HepG2 (cell line): ENCODE measurements around the gene NUDT7. TPM values are rescaled to one million over a fixed set of nuclear protein-coding genes. Genes with fewer than 3 reads are reported as not detected.
A peak's percentile ranks its signal among the peaks of the same experiment; 100 is the strongest.

Experiments
- AKNA ChIP-seq: sonication (generic); formaldehyde crosslinking; IDR thresholded peaks from 2 replicates; pipeline ENCODE4 v1.4.0; 2020; ENCODE audit warnings: missing genetic modification reagents, borderline replicate concordance
- BCL6 ChIP-seq: IDR thresholded peaks from 2 replicates; pipeline ENCODE4 v1.6.1; 2016; ENCODE audit warnings: missing genetic modification reagents, missing compliant biosample characterization
- GTF2F1 ChIP-seq: fragments of 150-350 bp; IDR thresholded peaks from 2 replicates; pipeline ENCODE4 v1.6.1; 2014; ENCODE audit warnings: low read length
- KDM5A ChIP-seq: fragments of 200-600 bp; sonication (generic); IDR thresholded peaks from 2 replicates; pipeline ENCODE4 v1.7.0; 2018; ENCODE audit warnings: antibody characterized with exemption, mild to moderate bottlenecking, low read length, borderline replicate concordance
- MZF1 ChIP-seq: sonication (generic); formaldehyde crosslinking; IDR thresholded peaks from 2 replicates; pipeline ENCODE4 v1.8.1; 2023; ENCODE audit warnings: mild to moderate bottlenecking, missing genetic modification reagents, borderline replicate concordance
- NR2F2 ChIP-seq: IDR thresholded peaks from 2 replicates; pipeline ENCODE4 v1.6.1; 2012; ENCODE audit warnings: low read depth, inconsistent platforms, borderline replicate concordance
- RARG ChIP-seq: sonication (generic); formaldehyde crosslinking; IDR thresholded peaks from 2 replicates; pipeline ENCODE4 v1.4.0; 2020; ENCODE audit warnings: low read depth, mild to moderate bottlenecking, missing genetic modification reagents
- SNRNP70 ChIP-seq: fragments of 200-400 bp; formaldehyde crosslinking; IDR thresholded peaks from 2 replicates; pipeline ENCODE4 v1.6.1; 2017; ENCODE audit warnings: mild to moderate bottlenecking, low read depth, low read length, moderate library complexity
- TEF ChIP-seq: sonication (generic); formaldehyde crosslinking; IDR thresholded peaks from 2 replicates; pipeline ENCODE4 v1.5.0; 2020; ENCODE audit warnings: missing genetic modification reagents
- THAP11 ChIP-seq: IDR thresholded peaks from 2 replicates; pipeline ENCODE4 v1.6.1; 2016; ENCODE audit warnings: missing biosample characterization, missing genetic modification reagents
- ZBTB38 ChIP-seq: sonication (generic); formaldehyde crosslinking; IDR thresholded peaks from 2 replicates; pipeline ENCODE4 v1.5.1; 2020; ENCODE audit warnings: mild to moderate bottlenecking, missing genetic modification reagents
- ZNF317 ChIP-seq: sonication (generic); formaldehyde crosslinking; IDR thresholded peaks from 2 replicates; pipeline ENCODE4 v1.5.0; 2020; ENCODE audit warnings: mild to moderate bottlenecking, missing genetic modification reagents
- ZNF670 ChIP-seq: sonication (generic); formaldehyde crosslinking; IDR thresholded peaks from 2 replicates; pipeline ENCODE4 v1.8.0; 2022; ENCODE audit warnings: mild to moderate bottlenecking, missing genetic modification reagents, borderline replicate concordance
- ZNF766 ChIP-seq: sonication (generic); formaldehyde crosslinking; IDR thresholded peaks from 2 replicates; pipeline ENCODE4 v1.5.0; 2020; ENCODE audit warnings: missing genetic modification reagents, borderline replicate concordance
- ZNF782 ChIP-seq: sonication (generic); formaldehyde crosslinking; IDR thresholded peaks from 2 replicates; pipeline ENCODE4 v1.4.0; 2020; ENCODE audit warnings: missing genetic modification reagents, mild to moderate bottlenecking, borderline replicate concordance
- polyA plus RNA-seq, 8 experiments: library from polyadenylated mRNA; depleted of rRNA in 3 of 8; stranded (reverse) in 7 of 8; unstranded in 1 of 8; fragments of >200 nt; fragmentation: Illumina TruSeq in 4 of 8; extraction: Trizol in 4 of 8; gene quantifications; 2 replicates each; pipeline versions ENCODE4 v1.2.1 to v1.2.3, GENCODE V29; 2011 to 2016; ENCODE audit warnings: low read depth in 4 of 8, missing spikeins in 1 of 8, mixed read lengths in 1 of 8; ENCODE audit not compliant: insufficient read depth in 1 of 8
- total RNA-seq, 5 experiments: library from RNA; depleted of rRNA; stranded (reverse); fragments of >200 nt; fragmentation: Illumina TruSeq; extraction: Trizol; gene quantifications; 2 replicates each; pipeline ENCODE4 v1.2.3, GENCODE V29; 2016; ENCODE audit warnings: low read depth in 1 of 5
- TF ChIP-seq, protein P1 (sequence below): sonication (generic); formaldehyde crosslinking; IDR thresholded peaks from 2 replicates; pipeline ENCODE4 v1.4.0; 2020; ENCODE audit warnings: missing genetic modification reagents
- TF ChIP-seq, protein P2 (sequence below): sonication (generic); formaldehyde crosslinking; IDR thresholded peaks from 2 replicates; pipeline ENCODE4 v1.5.0; 2020; ENCODE audit warnings: missing genetic modification reagents, mild to moderate bottlenecking, borderline replicate concordance

NUDT7 gene
- total and polyA plus RNA-seq, 2 of the 13 experiments (the other 11 are each of a cell fraction or from before 2014, with no cell fraction given) = 14.3 to 23.9 TPM

- TF ChIP-seq ZNF766 (CRISPR knock-in tag) (peak; percentile 65; the same call in 1 of the 2 replicates), AKNA (CRISPR knock-in tag) (no peak), ZBTB38 (no peak), MZF1 (CRISPR knock-in tag) (no peak), ZNF317 (CRISPR knock-in tag) (peak; percentile 27; the same call in 1 of the 2 replicates), GTF2F1 (0 out of 2 replicates have a peak, but pooled peaks have one; percentile 43), SNRNP70 (no peak), NR2F2 (0 out of 2 replicates have a peak, but pooled peaks have one; percentile 44), BCL6 (CRISPR knock-in tag) (peak; percentile 38; the same call in 1 of the 2 replicates), KDM5A (peak; percentile 78; the same call in 1 of the 2 replicates), ZNF670 (CRISPR knock-in tag) (no peak), TEF (CRISPR knock-in tag) (no peak), THAP11 (CRISPR knock-in tag) (peak; percentile 61), ZNF782 (CRISPR knock-in tag) (no peak), RARG (no peak)
- TF ChIP-seq, protein P1, sequence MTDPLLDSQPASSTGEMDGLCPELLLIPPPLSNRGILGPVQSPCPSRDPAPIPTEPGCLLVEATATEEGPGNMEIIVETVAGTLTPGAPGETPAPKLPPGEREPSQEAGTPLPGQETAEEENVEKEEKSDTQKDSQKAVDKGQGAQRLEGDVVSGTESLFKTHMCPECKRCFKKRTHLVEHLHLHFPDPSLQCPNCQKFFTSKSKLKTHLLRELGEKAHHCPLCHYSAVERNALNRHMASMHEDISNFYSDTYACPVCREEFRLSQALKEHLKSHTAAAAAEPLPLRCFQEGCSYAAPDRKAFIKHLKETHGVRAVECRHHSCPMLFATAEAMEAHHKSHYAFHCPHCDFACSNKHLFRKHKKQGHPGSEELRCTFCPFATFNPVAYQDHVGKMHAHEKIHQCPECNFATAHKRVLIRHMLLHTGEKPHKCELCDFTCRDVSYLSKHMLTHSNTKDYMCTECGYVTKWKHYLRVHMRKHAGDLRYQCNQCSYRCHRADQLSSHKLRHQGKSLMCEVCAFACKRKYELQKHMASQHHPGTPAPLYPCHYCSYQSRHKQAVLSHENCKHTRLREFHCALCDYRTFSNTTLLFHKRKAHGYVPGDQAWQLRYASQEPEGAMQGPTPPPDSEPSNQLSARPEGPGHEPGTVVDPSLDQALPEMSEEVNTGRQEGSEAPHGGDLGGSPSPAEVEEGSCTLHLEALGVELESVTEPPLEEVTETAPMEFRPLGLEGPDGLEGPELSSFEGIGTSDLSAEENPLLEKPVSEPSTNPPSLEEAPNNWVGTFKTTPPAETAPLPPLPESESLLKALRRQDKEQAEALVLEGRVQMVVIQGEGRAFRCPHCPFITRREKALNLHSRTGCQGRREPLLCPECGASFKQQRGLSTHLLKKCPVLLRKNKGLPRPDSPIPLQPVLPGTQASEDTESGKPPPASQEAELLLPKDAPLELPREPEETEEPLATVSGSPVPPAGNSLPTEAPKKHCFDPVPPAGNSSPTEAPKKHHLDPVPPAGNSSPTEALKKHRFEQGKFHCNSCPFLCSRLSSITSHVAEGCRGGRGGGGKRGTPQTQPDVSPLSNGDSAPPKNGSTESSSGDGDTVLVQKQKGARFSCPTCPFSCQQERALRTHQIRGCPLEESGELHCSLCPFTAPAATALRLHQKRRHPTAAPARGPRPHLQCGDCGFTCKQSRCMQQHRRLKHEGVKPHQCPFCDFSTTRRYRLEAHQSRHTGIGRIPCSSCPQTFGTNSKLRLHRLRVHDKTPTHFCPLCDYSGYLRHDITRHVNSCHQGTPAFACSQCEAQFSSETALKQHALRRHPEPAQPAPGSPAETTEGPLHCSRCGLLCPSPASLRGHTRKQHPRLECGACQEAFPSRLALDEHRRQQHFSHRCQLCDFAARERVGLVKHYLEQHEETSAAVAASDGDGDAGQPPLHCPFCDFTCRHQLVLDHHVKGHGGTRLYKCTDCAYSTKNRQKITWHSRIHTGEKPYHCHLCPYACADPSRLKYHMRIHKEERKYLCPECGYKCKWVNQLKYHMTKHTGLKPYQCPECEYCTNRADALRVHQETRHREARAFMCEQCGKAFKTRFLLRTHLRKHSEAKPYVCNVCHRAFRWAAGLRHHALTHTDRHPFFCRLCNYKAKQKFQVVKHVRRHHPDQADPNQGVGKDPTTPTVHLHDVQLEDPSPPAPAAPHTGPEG (CRISPR knock-in tag) = peak; percentile 90
- TF ChIP-seq, protein P2, sequence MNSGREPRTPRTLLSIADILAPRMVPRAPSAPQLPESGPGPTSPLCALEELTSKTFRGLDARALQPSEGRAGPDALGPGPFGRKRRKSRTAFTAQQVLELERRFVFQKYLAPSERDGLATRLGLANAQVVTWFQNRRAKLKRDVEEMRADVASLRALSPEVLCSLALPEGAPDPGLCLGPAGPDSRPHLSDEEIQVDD (CRISPR knock-in tag) = no peak
Measured at GRCh38 chr16:77722309-77723107, at the start of gene NUDT7 (continued).
